Measurements from ENCODE around the gene ETFB.
A peak's percentile ranks its signal among the peaks of the same experiment; 100 is the strongest.

ETFB gene

DNA sequence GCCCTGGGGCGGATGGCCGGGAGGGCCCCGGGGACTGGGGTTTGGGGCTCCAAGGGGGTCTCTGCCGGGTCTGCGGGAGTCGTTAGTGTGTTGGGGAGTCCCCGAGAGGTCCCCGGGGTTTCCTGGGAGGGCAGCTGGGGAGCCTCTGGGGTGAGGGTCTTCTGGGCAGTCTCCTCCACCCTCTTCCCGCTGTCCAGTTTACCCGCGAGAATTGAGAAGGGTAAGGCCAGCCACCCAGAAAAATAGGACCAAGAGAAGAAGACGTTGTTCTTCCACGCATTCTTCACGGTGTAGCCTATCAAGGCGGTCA is 1.0 kb upstream of the ETFB start:
- no peak for DNase-seq (ENCODE audit: low read depth)
- TF ChIP-seq, protein P1, sequence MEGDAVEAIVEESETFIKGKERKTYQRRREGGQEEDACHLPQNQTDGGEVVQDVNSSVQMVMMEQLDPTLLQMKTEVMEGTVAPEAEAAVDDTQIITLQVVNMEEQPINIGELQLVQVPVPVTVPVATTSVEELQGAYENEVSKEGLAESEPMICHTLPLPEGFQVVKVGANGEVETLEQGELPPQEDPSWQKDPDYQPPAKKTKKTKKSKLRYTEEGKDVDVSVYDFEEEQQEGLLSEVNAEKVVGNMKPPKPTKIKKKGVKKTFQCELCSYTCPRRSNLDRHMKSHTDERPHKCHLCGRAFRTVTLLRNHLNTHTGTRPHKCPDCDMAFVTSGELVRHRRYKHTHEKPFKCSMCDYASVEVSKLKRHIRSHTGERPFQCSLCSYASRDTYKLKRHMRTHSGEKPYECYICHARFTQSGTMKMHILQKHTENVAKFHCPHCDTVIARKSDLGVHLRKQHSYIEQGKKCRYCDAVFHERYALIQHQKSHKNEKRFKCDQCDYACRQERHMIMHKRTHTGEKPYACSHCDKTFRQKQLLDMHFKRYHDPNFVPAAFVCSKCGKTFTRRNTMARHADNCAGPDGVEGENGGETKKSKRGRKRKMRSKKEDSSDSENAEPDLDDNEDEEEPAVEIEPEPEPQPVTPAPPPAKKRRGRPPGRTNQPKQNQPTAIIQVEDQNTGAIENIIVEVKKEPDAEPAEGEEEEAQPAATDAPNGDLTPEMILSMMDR (conservative IDR thresholded peaks at IDR 0.05; ENCODE audit: low read length) = no peak
- peak overlapping the region; percentile 76 for H3K4me3 ChIP-seq (ENCODE audit: low read length)

DNA sequence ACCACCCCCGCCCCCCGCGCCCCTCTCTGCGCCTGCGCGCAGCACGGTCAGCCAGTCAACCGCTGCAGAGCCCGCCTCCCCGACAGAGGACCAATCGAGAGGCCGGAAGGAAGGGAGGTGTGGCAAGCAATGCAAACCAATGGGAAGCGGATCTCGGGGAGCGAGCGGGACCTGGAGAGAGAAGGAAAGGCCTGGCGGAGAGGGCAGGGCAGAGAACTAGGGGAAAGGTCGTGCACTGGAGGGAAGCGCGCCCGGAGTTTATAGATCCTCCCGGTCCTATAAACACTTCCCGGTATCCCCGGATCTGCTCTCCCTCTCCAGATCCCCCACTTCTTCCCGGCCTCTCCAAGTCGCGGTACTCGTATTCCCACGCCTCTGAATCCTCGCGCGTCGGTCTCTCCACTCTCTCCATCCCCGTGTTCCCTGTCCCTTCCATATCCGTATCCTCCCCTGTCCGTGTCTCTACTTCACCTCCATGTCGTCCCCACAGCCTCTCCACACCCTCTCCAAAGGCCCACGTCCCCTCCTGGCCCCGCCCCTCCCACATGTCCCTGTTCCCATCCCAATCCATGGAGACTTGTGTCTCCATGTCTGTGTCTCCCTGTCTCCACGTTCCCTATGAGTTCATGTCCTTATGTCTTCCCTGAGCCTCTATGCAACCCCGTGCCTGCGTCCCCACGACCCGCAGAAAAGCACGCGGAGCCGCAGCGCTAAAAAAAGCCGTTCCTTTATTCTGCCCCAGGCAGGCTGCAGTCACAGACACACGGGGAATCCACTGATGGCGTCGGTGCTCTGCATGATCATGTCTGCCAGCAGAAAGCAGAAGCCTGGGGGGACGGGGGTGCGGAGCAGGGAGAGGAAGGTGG is 434 bp upstream of the ETFB start:
- peak; percentile 97 for DNase-seq (ENCODE audit: low read depth)
- TF ChIP-seq, protein P1 (conservative IDR thresholded peaks at IDR 0.05; ENCODE audit: low read length) = no peak
- peak overlapping the region; percentile 94 for H3K4me3 ChIP-seq (ENCODE audit: low read length)

DNA sequence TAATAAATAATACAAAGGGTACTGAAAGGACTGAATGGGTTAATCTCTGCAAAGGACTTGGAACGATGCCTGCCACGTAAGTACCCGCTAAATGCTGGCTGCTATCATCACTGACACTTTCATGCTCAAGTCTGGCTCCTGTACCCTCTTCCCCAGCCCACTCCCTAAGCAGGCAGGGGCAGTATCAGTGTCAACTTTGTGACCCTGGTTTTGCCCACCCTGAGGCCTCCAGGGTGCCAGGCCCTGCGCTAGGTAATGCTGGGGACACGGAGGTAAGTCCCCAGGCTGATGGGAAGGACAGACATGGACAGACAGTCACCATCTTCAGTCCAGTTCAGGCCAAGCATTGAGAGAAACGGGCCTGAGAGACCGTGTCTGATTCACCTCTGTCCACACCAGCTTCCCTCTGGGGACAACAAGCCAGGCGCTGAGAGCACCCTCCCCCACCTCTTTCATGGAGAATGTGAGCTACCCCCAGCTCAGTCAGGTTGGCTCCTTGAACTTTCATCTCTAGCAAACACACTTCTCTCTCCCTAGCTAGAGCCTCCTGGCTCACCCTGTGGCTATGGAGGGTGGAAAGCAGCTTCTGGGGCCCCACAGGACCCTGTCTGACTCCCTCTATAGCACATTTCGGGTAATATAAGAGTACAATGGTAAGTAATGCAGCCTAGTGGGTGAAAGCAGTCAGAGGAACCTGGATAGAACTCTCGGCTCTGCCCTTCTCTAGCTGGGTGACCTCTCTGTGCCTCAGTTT is 800 bp downstream of the ETFB start:
- TF ChIP-seq, protein P1 (conservative IDR thresholded peaks at IDR 0.05; ENCODE audit: low read length) = peak; percentile 31
- H3K4me3 ChIP-seq (ENCODE audit: low read length) = peak overlapping the region; percentile 94
- peak; percentile 41 for DNase-seq (ENCODE audit: low read depth)

DNA sequence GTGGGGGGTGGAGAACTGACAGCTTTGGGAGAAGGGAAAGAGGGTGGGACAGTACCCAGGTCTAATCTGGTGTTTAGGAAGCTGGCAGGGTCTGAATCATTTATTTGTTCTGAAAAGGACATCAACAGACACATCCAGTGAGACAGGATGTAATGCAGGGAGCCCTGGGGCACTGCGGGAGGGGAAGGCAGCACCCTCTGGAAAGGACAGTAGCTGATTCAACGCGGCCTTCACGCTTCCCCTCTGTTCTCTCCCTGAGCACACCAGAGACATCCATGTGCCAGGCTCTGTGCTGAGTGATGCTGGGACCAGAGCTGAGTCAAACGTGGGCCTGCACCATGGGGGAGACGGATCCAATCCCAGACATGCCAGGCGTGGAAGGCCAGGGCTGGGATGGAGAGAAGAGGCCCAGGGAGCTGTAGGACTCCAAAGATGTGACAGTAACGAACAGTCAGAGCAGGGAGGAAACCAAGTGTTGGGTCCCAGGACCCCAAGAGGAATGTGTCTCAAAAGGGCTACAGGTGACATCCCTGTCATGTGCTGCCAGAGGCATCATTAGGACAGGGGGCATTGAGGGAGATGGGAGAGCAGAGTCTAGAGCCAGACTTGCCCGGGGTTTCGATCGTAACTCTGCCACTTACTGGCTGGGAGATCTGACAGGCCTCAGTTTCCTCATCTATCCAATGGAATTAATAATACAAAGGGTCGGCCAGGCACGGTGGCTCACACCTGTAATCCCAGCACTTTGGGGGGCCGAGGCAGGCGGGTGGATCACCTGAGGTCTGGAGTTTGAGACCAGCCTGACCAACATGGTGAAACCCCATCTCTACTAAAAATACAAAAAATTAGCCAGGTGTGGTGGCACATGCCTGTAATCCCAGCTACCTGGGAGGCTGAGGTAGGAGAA is 1.7 kb downstream of the ETFB start:
- TF ChIP-seq, protein P1 (conservative IDR thresholded peaks at IDR 0.05; ENCODE audit: low read length) = no peak
- no peak for DNase-seq (ENCODE audit: low read depth)
- no peak overlapping the region for H3K4me3 ChIP-seq (ENCODE audit: low read length)

DNA sequence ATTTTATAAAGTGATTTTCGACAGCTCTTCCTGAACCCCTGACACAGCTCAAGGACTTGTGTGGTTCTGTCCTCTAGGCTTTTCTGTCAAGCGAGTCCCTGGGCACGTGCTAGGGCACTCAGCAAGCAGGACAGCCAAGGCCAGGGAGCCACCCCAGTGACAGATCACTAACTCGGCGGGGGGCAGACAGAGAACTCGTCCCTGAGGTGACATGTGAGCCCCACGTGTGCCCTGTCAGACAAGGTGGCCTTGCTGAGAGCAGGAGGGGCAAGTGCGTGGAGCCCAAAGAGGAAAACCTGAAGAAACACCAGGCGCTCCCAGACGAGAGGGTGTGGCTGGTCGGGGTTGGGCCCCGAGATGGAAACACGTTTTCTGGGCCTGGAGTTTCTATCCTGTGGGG is 4.9 kb downstream of the ETFB start:
- H3K4me3 ChIP-seq (ENCODE audit: low read length) = no peak overlapping the region
- TF ChIP-seq, protein P1 (conservative IDR thresholded peaks at IDR 0.05; ENCODE audit: low read length) = no peak
- DNase-seq (ENCODE audit: low read depth) = no peak

DNA sequence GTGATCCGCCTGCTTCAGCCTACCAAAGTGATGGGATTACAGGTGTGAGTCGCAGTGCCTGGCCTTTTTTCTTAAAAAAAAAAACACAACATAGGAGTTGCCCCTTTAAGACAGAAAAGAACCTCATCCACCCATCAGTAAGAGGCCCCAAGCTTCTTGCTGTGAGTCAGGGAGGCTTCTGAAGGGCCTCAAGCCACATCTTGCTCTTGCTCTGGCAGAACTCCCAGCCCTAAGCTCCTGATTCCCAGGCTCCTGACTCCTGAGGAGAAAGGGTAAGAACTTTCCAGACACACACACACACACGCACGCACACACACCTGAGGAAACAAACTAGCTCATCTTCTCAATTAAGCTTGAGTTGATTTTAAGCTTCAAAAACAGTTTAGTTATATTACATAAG is 6.9 kb downstream of the ETFB start:
- H3K4me3 ChIP-seq (ENCODE audit: low read length) = no peak overlapping the region
- TF ChIP-seq, protein P1 (conservative IDR thresholded peaks at IDR 0.05; ENCODE audit: low read length) = no peak
- DNase-seq (ENCODE audit: low read depth) = peak; percentile 90

All from AG10803 (cell line).